ENCODE results near the gene FBXO44.
"Not testable (repeated sequence)": the region's sequence is repeated elsewhere in the genome, so short reads cannot be mapped to it uniquely, and the experiment has no call there.

The FBXO44 gene, protein sequence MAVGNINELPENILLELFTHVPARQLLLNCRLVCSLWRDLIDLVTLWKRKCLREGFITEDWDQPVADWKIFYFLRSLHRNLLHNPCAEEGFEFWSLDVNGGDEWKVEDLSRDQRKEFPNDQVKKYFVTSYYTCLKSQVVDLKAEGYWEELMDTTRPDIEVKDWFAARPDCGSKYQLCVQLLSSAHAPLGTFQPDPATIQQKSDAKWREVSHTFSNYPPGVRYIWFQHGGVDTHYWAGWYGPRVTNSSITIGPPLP

DNA sequence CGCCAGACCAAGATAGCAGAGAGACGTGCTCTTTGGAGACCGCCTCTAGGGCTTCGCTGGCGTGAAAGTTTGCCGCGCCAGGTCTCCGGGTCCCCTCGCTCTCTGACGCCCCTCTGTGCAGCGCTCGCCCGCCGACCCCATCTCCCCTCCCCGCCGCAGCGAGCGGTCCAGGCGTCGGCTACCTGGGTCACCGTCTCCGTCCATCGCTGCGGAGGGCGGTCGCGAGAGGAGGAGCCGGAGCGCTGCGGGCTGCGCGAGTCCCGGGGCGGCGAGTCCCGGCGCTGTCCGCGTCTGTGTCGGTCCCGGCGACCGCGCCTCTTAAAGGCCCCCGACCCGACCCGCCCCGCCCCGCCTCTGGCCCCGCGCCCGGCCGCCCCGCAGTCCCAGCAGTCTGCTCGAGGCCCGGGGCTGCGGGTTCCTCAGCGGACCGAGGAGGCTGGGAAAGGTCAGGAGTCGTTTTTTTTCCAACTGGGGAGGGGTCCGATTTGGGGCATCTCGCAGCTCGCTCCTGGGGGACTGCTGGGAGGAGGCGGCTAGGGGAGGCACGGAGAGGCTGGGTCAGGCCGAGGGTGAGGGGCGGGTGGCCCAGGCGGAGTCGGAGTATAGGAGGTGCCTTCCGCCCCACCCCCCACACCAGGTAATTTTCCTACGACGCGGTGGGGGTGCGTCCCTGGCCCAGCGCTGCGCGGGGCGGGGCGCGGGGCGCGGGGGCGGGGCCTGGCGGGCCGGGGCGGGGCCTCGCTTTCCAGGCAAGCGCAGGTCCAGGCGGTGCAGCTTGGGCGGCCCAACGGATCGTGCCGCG, at the start of gene FBXO44, which contains the start of gene FBXO2:
FBXO44 (plus strand) TSS at position 741 of the 802 bp plus-strand sequence. CDS start 959 bp downstream, outside the sequence.
FBXO2 (minus strand) TSS at position 293 of the 802 bp plus-strand sequence; CDS start at position 204, 89 bp downstream.
- DNase-seq (ENCODE audit: low spot score) = peak; percentile 67

GRCh38 chr1:11606775-11607174, 47.9 kb upstream of the FBXO44 start:
- no peak for DNase-seq (ENCODE audit: low spot score)

DNA sequence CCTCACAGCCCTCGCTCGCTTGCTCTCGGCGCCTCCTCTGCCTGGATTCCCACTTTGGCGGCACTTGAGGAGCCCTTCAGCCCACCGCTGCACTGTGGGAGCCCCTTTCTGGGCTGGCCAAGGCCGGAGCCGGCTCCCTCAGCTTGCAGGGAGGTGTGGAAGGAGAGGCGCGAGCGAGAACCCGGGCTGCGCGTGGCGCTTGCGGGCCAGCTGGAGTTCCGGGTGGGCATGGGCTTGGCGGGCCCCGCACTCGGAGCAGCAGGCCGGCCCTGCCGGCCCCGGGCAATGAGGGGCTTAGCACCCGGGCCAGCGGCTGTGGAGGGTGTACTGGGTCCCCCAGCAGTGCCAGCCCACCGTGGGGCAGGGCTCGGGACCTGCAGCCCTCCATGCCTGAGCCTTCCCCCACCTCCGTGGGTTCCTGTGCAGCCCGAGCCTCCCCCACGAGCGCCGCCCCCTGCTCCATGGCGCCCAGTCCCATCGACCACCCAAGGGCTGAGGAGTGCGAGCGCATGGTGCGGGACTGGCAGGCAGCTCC, 46.0 kb upstream of the FBXO44 start:
- not testable (repeated sequence) for DNase-seq (ENCODE audit: low spot score)

DNA sequence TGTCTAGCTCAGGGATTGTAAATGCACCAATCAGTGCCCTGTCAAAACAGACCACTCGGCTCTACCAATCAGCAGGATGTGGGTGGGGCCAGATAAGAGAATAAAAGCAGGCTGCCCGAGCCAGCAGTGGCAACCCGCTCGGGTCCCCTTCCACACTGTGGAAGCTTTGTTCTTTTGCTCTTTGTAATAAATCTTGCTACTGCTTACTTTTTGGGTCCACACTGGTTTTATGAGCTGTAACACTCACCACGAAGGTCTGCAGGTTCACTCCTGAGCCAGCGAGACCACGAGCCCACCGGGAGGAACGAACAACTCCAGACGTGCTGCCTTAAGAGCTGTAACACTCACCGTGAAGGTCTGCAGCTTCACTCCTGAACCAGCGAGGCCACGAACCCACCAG, 45.3 kb upstream of the FBXO44 start:
- DNase-seq (ENCODE audit: low spot score) = not testable (repeated sequence)

DNA sequence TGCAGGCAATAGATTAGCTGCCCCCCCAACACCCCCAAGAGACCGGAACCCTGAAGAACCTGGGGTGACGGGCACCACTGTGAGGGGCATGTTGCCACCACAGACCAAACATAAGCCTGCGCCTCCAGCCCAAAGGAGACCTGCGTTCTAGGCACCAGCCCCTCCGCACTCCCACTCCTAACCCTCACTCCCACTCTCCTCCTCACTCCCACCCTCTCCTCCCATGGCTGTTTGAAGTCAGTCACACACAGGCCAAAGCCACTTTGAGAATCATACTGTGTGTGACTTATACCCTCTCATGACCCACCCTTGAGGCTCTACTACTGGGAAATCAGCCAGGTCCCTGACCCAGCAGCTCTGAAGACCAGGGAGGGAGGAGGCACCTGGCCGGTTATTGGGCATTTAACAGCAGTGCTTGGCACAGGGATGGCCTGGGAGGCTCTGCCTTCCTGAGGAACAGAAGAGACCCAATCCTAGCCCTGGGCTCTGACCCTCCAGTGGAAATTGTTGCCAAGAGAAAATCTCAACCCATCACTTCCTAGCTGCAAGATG, 44.0 kb upstream of the FBXO44 start:
- DNase-seq (ENCODE audit: low spot score) = no peak

GRCh38 chr1:11611638-11612327, 42.9 kb upstream of the FBXO44 start:
- DNase-seq (ENCODE audit: low spot score) = no peak

DNA sequence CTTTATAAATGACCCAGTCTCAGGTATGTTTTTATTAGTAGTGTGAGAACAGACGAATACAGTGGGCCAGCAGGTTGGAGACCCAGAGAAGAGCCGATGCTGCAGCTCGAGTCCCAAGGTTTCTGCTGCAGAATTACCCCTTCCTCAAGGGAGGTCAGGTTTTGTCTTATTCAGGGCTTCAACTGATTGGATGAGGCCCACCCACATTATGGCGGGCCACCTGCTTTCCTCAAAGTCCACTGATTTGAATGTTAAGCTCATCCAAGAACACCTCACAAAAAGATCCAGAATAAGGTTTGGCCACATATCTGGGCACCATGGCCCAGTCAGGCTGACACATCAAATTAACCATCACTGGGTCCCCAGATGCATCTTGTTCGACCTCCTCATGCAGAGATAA, 41.3 kb upstream of the FBXO44 start:
- no peak for DNase-seq (ENCODE audit: low spot score)

DNA sequence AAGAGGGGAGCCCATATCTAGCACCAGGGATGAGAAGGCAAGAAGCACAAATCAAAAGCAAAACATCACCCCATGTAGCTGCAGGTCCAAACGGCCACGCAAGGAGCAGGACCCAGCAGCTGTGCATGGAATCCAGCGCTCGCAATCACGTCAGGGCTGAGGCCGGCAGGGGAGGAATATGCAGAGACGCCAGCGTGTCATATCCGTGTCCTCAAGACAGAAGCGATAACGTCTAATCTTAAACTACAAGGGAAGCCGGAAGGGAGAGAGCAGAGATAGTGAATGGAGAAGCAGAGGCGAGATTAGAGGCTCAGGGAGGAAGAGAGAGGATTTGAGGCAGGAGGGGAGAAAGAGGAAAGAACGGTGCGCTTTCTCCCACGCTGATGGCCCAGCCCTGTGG, 39.6 kb upstream of the FBXO44 start:
- no peak for DNase-seq (ENCODE audit: low spot score)

- DNase-seq (ENCODE audit: low spot score) = no peak
Measured at GRCh38 chr1:11616766-11617165, 37.9 kb upstream of the FBXO44 start.

- no peak for DNase-seq (ENCODE audit: low spot score)
Measured at GRCh38 chr1:11617314-11617713, 37.4 kb upstream of the FBXO44 start.

GRCh38 chr1:11617741-11618140, 36.9 kb upstream of the FBXO44 start:
- no peak for DNase-seq (ENCODE audit: low spot score)

DNA sequence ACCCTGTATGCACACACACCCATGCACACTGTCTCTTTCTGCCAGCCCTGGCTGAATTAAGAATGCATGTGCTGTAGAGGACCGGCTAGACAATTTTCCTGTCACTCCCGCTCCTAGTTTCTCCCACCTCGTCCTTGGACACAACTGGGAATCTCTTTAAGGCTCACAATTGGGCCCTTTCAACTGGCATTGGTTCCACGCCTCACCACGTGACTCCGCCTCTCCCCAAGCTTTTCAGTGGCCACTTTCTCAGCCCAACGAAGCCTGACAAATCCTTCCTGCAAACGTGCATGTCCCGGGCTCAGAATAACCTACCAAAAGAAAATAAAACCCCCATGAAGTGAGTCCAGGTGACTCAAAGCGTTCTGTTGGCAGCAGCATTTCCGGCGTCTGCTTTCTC, 34.3 kb upstream of the FBXO44 start:
- no peak for DNase-seq (ENCODE audit: low spot score)

DNA sequence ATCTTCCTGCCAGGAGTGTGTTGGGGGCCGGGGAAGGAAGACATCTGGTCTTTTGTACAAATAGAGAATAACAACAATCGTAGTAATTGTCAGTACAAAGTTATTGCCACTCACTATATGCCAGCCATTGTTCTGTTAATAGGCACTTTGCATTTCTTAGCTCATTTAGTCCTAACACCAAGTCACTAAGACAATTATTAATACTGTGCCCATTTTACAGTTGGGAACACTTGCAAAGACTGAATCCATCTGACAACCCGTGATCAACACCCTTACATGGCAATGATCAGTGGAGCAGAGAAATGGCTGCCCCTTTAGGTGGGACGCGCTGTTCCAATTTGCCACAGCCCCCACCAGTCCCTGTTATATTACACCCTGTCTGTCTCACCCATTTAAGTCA, 33.8 kb upstream of the FBXO44 start:
- no peak for DNase-seq (ENCODE audit: low spot score)

- no peak for DNase-seq (ENCODE audit: low spot score)
Measured at GRCh38 chr1:11622398-11622797, 32.3 kb upstream of the FBXO44 start.

- no peak for DNase-seq (ENCODE audit: low spot score)
Measured at GRCh38 chr1:11623702-11624101, 31.0 kb upstream of the FBXO44 start.

GRCh38 chr1:11626551-11626950, 28.1 kb upstream of the FBXO44 start:
- DNase-seq (ENCODE audit: low spot score) = no peak

DNA sequence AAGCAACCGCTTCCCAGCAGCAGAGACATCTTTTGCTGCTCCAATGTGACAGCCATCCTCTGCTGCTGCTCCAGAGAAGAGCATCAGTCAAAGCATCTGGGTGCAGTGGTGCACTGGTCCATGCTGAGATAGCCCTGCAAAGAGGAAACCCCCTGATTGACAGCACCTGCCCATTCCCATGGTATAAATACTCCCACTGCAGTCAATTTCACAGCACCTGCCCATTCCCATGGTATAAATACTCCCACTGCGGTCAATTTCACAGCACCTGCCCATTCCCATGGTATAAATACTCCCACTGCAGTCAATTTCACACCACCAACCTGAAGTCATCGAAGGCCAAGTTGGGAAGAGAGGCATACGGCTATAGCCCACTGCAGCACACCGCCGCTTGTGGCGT, 25.9 kb upstream of the FBXO44 start:
- no peak for DNase-seq (ENCODE audit: low spot score)

GRCh38 chr1:11629184-11630016, 25.3 kb upstream of the FBXO44 start:
- DNase-seq (ENCODE audit: low spot score) = no peak

DNA sequence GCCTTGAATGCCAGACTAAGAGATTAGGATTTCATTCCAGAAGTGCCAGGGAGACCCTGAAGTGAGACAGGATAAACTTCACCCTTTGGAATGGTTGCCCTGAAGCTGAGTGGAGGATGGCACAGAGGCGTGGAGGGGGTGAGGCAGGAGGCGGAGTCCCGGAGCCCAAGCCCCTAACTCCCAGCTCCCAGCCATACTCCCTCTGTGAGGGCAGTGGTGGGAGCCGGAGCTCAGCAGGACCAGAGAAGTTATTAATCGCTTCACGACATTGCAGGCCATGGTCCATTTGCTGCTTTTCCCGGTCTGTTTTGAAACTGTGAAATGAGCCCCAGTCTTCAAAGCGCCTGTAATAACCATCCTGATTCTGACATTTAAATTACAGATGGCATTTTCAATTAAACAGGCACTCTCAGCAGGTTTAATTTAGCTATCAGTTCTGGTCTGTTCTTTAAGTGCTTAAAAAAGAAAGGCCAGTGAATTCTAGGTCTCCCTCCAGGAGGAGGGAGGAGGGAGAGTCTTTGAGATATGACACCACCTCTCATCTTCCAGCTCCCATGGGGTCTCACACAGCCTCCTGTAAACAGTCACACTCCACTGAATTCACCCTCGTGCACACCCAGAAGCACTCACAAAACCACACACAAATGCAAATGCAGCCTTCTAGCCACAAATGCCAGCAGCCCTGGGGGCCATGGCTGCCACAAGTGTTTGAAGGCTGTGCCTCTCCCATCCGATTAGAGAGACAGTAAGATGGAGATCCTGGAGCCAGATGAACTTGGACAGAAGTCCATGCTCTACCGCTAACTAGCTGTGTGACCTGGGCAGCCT, 20.1 kb upstream of the FBXO44 start:
- no peak for DNase-seq (ENCODE audit: low spot score)

GRCh38 chr1:11638121-11638520, 16.6 kb upstream of the FBXO44 start:
- DNase-seq (ENCODE audit: low spot score) = no peak
